ENCODE data around the gene MEOX1.

Gene MEOX1

GRCh38 chr17:43680461-43680860, 18.7 kb upstream of the MEOX1 start:
- DNase-seq (ENCODE audit: low read depth in 2 of 2), result no peak

GRCh38 chr17:43679911-43680310, 18.2 kb upstream of the MEOX1 start:
- no peak for DNase-seq (ENCODE audit: low read depth in 2 of 2)

DNA sequence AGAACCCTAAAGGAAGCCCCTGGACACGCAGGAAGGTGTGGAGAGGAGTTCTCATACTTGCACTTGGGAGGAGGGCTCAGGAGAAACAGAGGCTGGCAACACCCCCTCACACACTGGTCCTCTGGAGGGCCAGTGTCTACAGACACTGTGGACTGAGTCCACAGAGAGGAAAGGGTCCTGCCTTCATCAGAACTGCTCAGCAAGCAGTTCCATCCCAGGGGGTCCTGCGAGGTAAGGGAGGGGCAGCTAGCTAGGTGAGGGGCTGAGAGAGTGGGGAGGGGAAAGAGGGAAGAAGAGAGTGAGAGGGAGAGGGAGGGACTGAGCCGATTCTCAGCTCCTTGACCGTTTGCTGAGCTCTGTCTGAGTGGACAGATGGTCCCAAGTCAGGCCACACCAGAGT, 17.7 kb upstream of the MEOX1 start:
- no peak for DNase-seq (ENCODE audit: low read depth in 2 of 2)

DNA sequence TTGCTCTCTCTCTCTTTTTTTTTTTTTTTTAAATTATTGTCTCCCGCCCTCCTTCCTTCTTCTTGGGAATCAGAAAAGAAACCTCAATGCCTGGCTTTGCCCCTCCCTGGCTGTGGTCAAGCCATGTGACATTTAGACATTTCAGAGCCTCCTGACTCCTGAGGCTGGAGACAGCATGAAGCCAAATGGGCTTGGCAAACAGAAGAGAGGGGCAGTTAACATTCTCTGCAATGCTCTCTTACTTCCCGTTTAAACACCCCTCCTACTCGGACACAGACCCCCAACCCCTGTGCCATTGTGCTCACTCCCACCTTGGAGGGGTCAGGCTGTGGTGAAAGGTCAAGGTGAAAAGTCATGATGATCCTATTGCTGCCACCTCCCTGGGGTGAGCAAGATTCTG, 14.7 kb upstream of the MEOX1 start:
- no peak for DNase-seq (ENCODE audit: low read depth in 2 of 2)

DNA sequence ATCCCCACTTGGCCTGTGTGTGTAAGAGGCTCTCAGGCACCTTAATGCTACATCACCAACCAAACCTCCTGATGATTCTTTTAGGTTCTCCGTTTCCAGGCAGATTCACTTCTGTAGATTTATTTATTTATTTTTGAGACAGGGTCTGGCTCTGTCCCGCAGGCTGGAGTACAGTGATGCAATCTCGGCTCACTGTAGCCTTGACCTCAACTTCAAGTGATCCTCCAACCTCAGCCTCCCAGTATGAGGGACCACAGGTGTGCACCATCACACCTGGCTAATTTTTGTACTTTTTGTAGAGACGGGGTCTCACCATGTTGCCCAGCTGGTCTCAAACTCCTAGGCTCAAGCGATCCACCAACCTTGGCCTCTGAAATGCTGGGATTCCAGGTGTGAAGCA, 12.7 kb upstream of the MEOX1 start:
- no peak for DNase-seq (ENCODE audit: low read depth in 2 of 2)

- DNase-seq (ENCODE audit: low read depth in 2 of 2), result peak; percentile 28 to 46
Measured at GRCh38 chr17:43673516-43674323, 12.0 kb upstream of the MEOX1 start.

DNA sequence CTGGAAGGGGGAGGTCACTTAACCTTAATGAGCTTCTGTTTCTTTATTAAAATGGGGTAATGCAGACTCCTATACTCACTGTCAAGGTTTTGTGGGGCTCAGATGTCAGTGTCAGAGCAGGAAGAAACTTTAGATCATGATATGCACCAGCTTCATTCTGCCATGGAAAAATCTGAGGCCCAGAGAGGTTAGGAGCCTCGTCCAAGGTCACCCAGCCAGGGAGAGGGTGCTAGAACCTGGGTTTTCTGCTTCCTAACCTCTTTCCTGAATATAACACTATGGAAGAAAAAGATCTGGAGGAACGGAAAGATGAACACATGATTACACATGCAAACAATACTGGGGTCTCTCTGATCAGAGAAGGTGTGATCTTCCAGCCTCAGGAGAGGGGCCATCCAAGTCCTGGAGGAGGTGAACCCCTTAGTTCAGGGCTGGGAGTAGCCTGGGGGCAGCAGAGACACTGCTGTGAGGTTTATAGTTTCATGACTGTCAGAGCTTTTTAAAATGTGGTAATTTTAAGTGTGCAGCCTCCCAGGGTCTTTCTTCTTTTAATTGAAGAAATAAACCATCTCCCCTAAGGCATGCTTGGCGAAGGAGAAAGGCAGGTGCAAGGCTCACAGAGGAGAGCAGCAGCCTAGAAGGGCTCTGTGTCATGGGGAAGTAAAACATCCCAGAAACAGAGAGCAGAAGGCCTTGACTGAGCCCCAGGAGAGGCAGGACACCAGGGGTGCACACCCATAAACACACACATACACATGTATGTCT, 10.2 kb upstream of the MEOX1 start:
- no peak for DNase-seq (ENCODE audit: low read depth in 2 of 2)

GRCh38 chr17:43671031-43671692, 9.4 kb upstream of the MEOX1 start:
- no peak for DNase-seq (ENCODE audit: low read depth in 2 of 2)

DNA sequence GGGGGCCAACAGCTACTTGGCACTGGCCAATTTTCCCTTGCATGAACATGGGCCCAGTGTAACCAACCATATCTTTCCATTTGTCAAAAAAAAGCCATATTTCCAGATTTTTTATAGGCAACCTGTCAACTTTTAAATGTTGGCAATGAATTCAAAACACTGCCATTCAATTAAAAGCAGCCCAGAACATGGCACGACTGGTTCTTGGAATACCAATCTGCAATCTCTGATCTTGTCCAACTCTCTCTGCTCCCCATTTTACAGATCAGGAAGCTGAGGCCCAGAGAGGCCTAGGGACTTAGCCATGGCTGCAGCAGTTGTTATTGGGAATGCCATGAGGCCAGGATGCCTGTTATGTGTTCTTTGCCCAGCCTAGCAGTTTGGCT, 8.9 kb upstream of the MEOX1 start:
- DNase-seq (ENCODE audit: low read depth in 2 of 2), result no peak

DNA sequence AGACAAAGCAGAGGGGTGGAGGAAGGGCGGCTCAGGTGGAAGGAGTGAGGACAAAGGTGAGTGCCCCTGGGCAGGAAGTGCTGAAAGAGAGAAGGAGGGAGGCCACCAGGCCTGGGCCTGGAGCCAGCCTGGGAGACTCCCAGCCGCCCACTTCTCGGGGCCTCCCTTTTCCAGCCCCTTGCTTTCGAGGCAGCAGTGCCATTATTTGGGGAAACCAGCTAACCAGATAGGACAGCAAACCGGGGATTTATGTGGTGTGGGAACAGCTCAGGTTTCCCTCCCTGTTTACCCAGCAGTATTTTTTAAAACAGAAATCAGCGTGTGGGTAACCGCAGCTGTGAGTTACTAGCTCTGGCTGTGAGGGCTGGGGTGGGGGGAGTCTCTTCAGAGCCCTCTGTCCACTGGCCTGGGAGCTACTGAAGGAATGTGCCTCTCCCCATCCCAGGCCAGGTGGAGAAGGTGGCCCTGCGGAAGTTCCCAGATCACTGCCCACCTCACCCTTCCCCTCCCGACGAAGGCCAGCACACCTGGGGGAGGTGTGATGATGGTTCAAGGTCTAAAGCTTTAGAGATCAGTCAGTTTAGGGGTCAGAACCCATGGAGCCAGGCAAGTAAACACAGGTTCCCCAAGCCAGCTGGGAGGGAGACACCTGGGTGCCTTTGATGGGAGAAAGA, 8.4 kb upstream of the MEOX1 start:
- no peak for DNase-seq (ENCODE audit: low read depth in 2 of 2)

GRCh38 chr17:43667947-43668348, 6.2 kb upstream of the MEOX1 start:
- no peak for DNase-seq (ENCODE audit: low read depth in 2 of 2)

- no peak for DNase-seq (ENCODE audit: low read depth in 2 of 2)
Measured at GRCh38 chr17:43667506-43667905, 5.8 kb upstream of the MEOX1 start.

DNA sequence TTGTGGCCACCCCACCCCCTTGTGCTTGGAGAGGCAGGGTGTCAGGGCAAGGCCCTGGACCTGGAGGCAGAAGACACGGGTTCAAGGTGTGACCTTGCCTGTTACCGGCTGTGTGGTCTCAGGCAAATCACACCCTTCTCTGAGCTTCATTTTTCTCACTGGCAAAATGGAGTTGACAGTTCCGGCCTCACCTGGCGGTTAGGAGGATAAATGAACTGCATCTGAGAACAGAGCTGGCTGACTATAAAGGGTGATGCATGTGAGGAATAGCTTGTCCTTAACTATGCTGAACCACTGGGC, 4.2 kb upstream of the MEOX1 start:
- DNase-seq (ENCODE audit: low read depth in 2 of 2), result no peak

DNA sequence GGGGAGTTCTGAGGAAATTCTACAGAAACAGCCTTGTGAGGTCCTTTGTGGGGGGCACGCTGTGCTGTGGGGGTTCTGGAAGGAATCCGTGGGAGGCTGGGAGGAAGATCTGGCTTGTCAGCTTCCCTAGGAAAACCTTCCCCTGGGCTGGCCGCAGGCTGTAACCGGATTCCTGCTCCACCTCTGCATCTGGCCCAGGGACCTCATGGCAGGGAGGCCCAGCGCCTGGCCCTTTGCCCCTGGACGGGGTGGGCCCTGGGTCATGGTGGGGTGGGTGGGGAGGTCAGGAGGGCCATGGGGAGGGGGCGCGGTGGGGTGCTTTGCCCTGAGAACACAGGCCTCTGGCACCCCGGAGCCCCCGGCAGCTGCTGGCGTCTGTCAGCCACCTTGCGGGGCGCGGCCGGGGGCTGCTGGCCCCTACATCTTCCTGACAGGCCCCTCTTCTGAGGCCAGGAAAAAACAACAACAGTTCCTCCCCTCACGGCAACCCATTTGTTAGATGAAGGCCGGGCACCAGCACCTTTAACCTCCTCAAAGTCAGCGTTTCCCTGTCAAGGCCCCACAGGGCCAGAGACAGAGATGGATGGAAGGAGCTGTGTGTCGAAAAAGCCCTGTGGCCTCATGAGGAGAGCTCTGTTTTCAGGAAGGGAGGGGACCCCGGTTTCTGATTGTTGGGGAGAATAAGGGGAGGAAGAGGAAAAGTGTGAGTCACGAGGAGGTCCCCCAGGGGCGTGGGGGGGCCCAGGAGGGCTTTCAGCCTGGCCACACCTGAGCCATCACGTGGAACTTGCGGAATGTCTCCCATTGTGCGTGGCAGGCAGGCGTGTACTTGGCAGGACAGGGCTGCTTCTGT, 3.6 kb upstream of the MEOX1 start:
- DNase-seq (ENCODE audit: low read depth in 2 of 2), result no peak

DNA sequence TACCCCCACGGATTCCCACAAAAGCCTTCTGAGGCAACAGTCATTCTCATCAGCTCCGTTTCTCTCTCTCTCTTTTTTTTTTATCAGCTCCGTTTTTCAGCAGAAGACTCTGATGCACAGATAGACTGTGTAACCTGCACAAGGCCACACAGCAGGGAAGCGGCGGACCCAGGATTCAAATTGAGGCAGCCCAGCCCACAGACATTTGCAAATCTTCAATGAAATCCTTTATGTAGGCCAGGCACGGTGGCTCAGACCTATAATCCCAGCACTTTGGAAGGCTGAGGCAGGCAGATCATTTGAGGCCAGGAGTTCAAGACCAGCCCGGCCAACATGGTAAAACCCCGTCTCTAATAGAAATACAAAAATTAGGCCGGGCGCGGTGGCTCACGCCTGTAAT, 2.4 kb upstream of the MEOX1 start:
- DNase-seq (ENCODE audit: low read depth in 2 of 2), result no peak

DNA sequence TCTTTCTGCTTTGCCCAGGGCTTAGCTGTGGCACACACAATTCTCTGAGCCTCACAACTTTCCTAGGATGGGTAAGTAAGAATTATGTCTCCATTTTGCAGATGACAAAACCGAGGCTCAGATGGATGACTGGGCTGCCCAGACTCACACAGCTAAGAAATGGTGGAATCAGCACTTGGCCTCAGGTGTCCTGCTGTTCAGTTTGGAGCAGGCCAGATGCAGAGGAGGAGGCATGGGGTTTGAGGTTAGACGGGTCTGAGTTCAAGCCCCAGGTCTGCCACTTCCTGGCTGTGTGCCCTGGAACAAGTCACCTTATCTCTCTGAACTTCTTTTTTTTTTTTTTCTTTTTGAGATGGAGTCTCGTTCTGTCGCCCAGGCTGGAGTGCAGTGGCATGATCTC, 1.7 kb upstream of the MEOX1 start:
- DNase-seq (ENCODE audit: low read depth in 2 of 2), result no peak

DNA sequence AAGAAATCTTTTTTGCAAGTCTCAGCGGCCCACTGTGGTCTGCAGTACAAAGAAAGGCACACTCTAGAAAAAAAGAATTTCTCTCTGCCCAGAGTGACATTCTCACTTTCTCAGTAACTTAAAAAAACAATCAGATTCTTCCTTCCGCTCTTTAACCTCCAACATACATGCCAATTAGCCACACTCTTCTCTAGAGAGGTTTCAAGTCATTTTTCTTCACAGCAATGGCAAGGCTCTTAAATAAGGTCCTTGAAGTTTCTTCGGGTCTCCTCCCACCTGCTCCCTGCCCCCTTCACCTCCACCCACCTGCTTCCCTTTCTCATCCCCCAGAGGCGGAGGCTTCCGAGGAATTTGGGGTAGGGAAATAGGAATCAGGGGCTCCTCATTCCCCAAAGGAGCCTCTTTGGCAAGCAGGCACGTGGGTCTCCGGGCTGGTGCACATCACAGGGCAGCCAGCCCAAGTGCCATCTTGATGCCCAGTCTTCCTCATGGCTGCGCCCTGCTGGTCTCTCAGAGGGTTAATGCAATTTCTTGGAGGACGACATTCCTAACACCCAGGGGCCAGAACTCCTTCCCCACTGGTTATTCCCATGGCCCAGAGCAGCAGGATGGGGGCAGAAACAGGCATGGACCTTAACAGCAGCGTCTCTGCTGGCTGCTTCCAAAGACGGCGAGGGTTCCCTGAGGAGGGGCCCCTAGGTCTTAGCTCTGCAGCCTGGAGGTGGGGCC, 855 bp upstream of the MEOX1 start:
- no peak for DNase-seq (ENCODE audit: low read depth in 2 of 2)

DNA sequence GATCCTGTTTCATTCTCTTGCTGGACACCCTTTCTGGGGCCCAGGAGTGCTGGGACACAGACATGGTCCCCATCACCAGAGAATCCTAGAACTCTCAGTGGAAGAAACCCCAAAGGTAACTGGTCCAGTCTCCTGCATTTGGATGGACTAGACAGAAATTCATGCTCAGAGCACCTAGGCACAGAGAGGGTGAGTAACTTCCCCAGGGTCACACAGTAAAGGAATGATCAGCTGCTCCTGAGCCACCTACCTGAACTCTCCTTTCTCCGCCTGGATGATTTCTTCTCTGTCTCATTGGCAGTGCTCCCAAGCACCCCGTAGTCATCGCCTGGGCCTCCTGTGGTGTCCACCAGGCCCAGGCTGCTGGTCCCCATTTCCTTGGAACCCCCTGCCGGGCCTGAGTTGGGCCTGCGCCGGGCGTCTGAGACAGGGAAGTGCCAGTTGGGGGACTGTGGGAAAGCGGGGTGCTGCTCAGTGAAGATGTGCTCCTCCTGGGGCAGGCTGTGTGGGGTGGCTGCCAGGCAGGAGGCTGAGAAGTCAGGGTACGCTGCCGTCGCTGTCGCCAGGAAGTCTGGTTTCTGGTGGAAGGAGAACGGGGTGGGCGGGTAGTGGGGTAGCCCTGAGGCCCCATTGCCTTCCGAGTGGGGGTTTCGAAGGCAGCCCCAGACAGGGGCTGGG, 767 bp downstream of the MEOX1 start:
- DNase-seq (ENCODE audit: low read depth in 2 of 2), result no peak

- no peak for DNase-seq (ENCODE audit: low read depth in 2 of 2)
Measured at GRCh38 chr17:43659823-43660617, 1.7 kb downstream of the MEOX1 start.
